ENCODE results near the gene VPS13C. TPM values are rescaled to one million over a fixed set of nuclear protein-coding genes. Genes with fewer than 3 reads are reported as not detected.

The VPS13C gene
- polyA plus RNA-seq, 6 donors from 2014 or later = 18.4 to 33.6 (median 23.4) TPM

- no peaks in the 10 kb centered on the region for H3K36me3 Mint-ChIP-seq
- DNase-seq = no peak
- no peaks in the 10 kb centered on the region for H3K9me3 Mint-ChIP-seq
- no peak for ATAC-seq (ENCODE audit: low read depth in 2 of 2)
- H3K4me1 Mint-ChIP-seq = no peaks in the 10 kb centered on the region
- H3K4me3 Mint-ChIP-seq = no peak overlapping the region
- H3K27me3 Mint-ChIP-seq = peaks cover 26 to 35% (median 32%) of the 10 kb centered on the region in 3 donors
- no peak overlapping the region for H3K27ac Mint-ChIP-seq
These were observed 233.1 kb downstream of the VPS13C start for GRCh38 chr15:61827131-61827530.

GRCh38 chr15:61824291-61824690 lies 236.0 kb downstream of the VPS13C start:
- Mint-ChIP-seq H3K9me3 (no peaks in the 10 kb centered on the region), H3K4me1 (no peaks in the 10 kb centered on the region), H3K4me3 (no peak overlapping the region), H3K27me3 (peaks cover 30 to 34% (median 33%) of the 10 kb centered on the region in 3 donors), H3K27ac (no peak overlapping the region), H3K36me3 (no peaks in the 10 kb centered on the region)
- no peak for ATAC-seq (ENCODE audit: low read depth in 2 of 2)
- DNase-seq = no peak

GRCh38 chr15:61822511-61822910 lies 237.7 kb downstream of the VPS13C start:
- Mint-ChIP-seq H3K4me1 (no peaks in the 10 kb centered on the region), H3K27ac (no peak overlapping the region), H3K36me3 (no peaks in the 10 kb centered on the region), H3K27me3 (peaks cover 30 to 33% (median 30%) of the 10 kb centered on the region in 3 donors), H3K4me3 (no peak overlapping the region), H3K9me3 (no peaks in the 10 kb centered on the region)
- DNase-seq (no peak), ATAC-seq (ENCODE audit: low read depth in 2 of 2) (no peak)

- Mint-ChIP-seq H3K27me3 (peaks cover 30 to 40% (median 30%) of the 10 kb centered on the region in 3 donors), H3K27ac (peak overlapping the region in 2 of 6 donors; percentile 44 to 66), H3K4me3 (no peak overlapping the region), H3K36me3 (no peaks in the 10 kb centered on the region), H3K4me1 (no peaks in the 10 kb centered on the region), H3K9me3 (no peaks in the 10 kb centered on the region)
- ATAC-seq (ENCODE audit: low read depth in 2 of 2) (no peak), DNase-seq (no peak)
These were observed 239.3 kb downstream of the VPS13C start for GRCh38 chr15:61820951-61821350.

GRCh38 chr15:61820212-61820611 lies 240.0 kb downstream of the VPS13C start:
- H3K4me3 Mint-ChIP-seq = no peak overlapping the region
- no peaks in the 10 kb centered on the region for H3K9me3 Mint-ChIP-seq
- H3K27me3 Mint-ChIP-seq = peaks cover 30 to 46% (median 31%) of the 10 kb centered on the region in 3 donors
- ATAC-seq (ENCODE audit: low read depth in 2 of 2) (no peak), DNase-seq (no peak)
- H3K4me1 Mint-ChIP-seq = no peaks in the 10 kb centered on the region
- H3K27ac Mint-ChIP-seq = no peak overlapping the region
- H3K36me3 Mint-ChIP-seq = no peaks in the 10 kb centered on the region

- H3K9me3 Mint-ChIP-seq = peaks cover 0 to under 1% (median 0%) of the 10 kb centered on the region in 7 donors
- H3K4me3 Mint-ChIP-seq = no peak overlapping the region
- H3K27me3 Mint-ChIP-seq = peaks cover 28 to 49% (median 35%) of the 10 kb centered on the region in 3 donors
- no peaks in the 10 kb centered on the region for H3K4me1 Mint-ChIP-seq
- no peak overlapping the region for H3K27ac Mint-ChIP-seq
- ATAC-seq (ENCODE audit: low read depth in 2 of 2) (no peak), DNase-seq (no peak)
- no peaks in the 10 kb centered on the region for H3K36me3 Mint-ChIP-seq
These were observed 240.9 kb downstream of the VPS13C start for GRCh38 chr15:61819386-61819785.

GRCh38 chr15:61818801-61819200 lies 241.4 kb downstream of the VPS13C start:
- Mint-ChIP-seq H3K4me3 (no peak overlapping the region), H3K4me1 (no peaks in the 10 kb centered on the region), H3K36me3 (no peaks in the 10 kb centered on the region), H3K9me3 (peaks cover 0 to 1% (median 0%) of the 10 kb centered on the region in 7 donors), H3K27me3 (peaks cover 28 to 49% (median 31%) of the 10 kb centered on the region in 3 donors), H3K27ac (no peak overlapping the region)
- ATAC-seq (ENCODE audit: low read depth in 2 of 2) (no peak), DNase-seq (no peak)

GRCh38 chr15:61816856-61817255 lies 243.4 kb downstream of the VPS13C start:
- no peaks in the 10 kb centered on the region for H3K4me1 Mint-ChIP-seq

GRCh38 chr15:61815356-61816083 lies 244.7 kb downstream of the VPS13C start:
- ATAC-seq (ENCODE audit: low read depth in 2 of 2) = no peak
- Mint-ChIP-seq H3K4me1 (no peaks in the 10 kb centered on the region), H3K27me3 (peaks cover 11 to 29% (median 16%) of the 10 kb centered on the region in 3 donors), H3K9me3 (peaks cover 0 to 1% (median 0%) of the 10 kb centered on the region in 7 donors), H3K27ac (no peak overlapping the region), H3K4me3 (peak overlapping the region in 1 of 8 donors; percentile 24), H3K36me3 (no peaks in the 10 kb centered on the region)
- no peak for DNase-seq

More at GRCh38 chr15:61816856-61817255, 243.4 kb downstream of the VPS13C start:
- DNase-seq = no peak
- H3K36me3 Mint-ChIP-seq = no peaks in the 10 kb centered on the region
- H3K27ac Mint-ChIP-seq = no peak overlapping the region
- peaks cover 0 to 1% (median 0%) of the 10 kb centered on the region in 7 donors for H3K9me3 Mint-ChIP-seq
- ATAC-seq (ENCODE audit: low read depth in 2 of 2) = no peak
- H3K4me3 Mint-ChIP-seq = no peak overlapping the region
- H3K27me3 Mint-ChIP-seq = peaks cover 20 to 42% (median 29%) of the 10 kb centered on the region in 3 donors

- DNase-seq = no peak
- H3K27ac Mint-ChIP-seq = no peak overlapping the region
- no peaks in the 10 kb centered on the region for H3K4me1 Mint-ChIP-seq
- H3K9me3 Mint-ChIP-seq = peaks cover 0 to 1% (median 0%) of the 10 kb centered on the region in 7 donors
- H3K36me3 Mint-ChIP-seq = no peaks in the 10 kb centered on the region
- H3K4me3 Mint-ChIP-seq = no peak overlapping the region
- no peak for ATAC-seq (ENCODE audit: low read depth in 2 of 2)
- H3K27me3 Mint-ChIP-seq = peaks cover 23 to 35% (median 23%) of the 10 kb centered on the region in 3 donors
These were observed 247.8 kb downstream of the VPS13C start for GRCh38 chr15:61812476-61812875.

GRCh38 chr15:61811952-61812351 lies 248.3 kb downstream of the VPS13C start:
- no peaks in the 10 kb centered on the region for H3K36me3 Mint-ChIP-seq
- H3K27ac Mint-ChIP-seq = peak overlapping the region in 1 of 6 donors; percentile 62
- peaks cover 0 to 1% (median 0%) of the 10 kb centered on the region in 7 donors for H3K9me3 Mint-ChIP-seq
- H3K4me3 Mint-ChIP-seq = no peak overlapping the region
- no peak for DNase-seq
- peaks cover 23 to 35% (median 26%) of the 10 kb centered on the region in 3 donors for H3K27me3 Mint-ChIP-seq
- ATAC-seq (ENCODE audit: low read depth in 2 of 2) = no peak
- no peaks in the 10 kb centered on the region for H3K4me1 Mint-ChIP-seq

GRCh38 chr15:61809216-61809615 lies 251.0 kb downstream of the VPS13C start:
- Mint-ChIP-seq H3K36me3 (no peaks in the 10 kb centered on the region), H3K27ac (no peak overlapping the region), H3K4me3 (no peak overlapping the region), H3K9me3 (no peaks in the 10 kb centered on the region), H3K4me1 (no peaks in the 10 kb centered on the region), H3K27me3 (peaks cover 12 to 18% (median 16%) of the 10 kb centered on the region in 3 donors)
- DNase-seq = no peak
- ATAC-seq (ENCODE audit: low read depth in 2 of 2) = no peak

GRCh38 chr15:61807281-61807929 lies 252.8 kb downstream of the VPS13C start:
- no peaks in the 10 kb centered on the region for H3K9me3 Mint-ChIP-seq
- no peaks in the 10 kb centered on the region for H3K36me3 Mint-ChIP-seq
- ATAC-seq (ENCODE audit: low read depth in 2 of 2) (no peak), DNase-seq (no peak)
- H3K4me3 Mint-ChIP-seq = no peak overlapping the region
- H3K27me3 Mint-ChIP-seq = peaks cover 7 to 20% (median 9%) of the 10 kb centered on the region in 3 donors
- H3K4me1 Mint-ChIP-seq = no peaks in the 10 kb centered on the region
- H3K27ac Mint-ChIP-seq = peak overlapping the region in 1 of 6 donors; percentile 62
